ENCODE data around the gene PRR11. TPM values are rescaled to one million over a fixed set of nuclear protein-coding genes. Genes with fewer than 3 reads are reported as not detected.
"Not testable (repeated sequence)": the region's sequence is repeated elsewhere in the genome, so short reads cannot be mapped to it uniquely, and the experiment has no call there.

Gene PRR11
- total RNA-seq, 1 donor from 2014 or later: 51.9 TPM

GRCh38 chr17:59220328-59221158 is 65.0 kb downstream of the PRR11 start, which contains the start of gene GDPD1:
Gene GDPD1 (plus strand): TSS chr17:59220511. CDS start chr17:59220610, 99 bp downstream.
- Histone ChIP-seq H3K4me2 (peak within 1 kb of the TSS; percentile 77), H3K9ac (peak within 1 kb of the TSS; percentile 59), H3K4me1 (peaks cover 12% of the 10 kb centered on the region), H2AFZ (replicated peaks) (peak within 1 kb of the TSS; percentile 87), H3K27me3 (no peaks in the 10 kb centered on the region), H3K79me2 (ENCODE audit: low read depth) (peaks cover 18% of the 10 kb centered on the region), H3K4me3 (peak within 1 kb of the TSS; percentile 74), H3K27ac (peak within 1 kb of the TSS; percentile 70), H3F3A (ENCODE audit: low read depth) (peaks cover 21% of the 10 kb centered on the region), H3K9me3 (ENCODE audit: low read depth) (no peaks in the 10 kb centered on the region), H4K20me1 (ENCODE audit: low read depth) (no peaks in the 10 kb centered on the region), H3K36me3 (no peaks in the 10 kb centered on the region)
- no peaks in the 10 kb centered on the region for H3K9me3 Mint-ChIP-seq
- H3K27ac Mint-ChIP-seq: peak within 1 kb of the TSS; percentile 96
- H3K27me3 Mint-ChIP-seq (ENCODE audit: insufficient read depth, low read depth): peaks cover 2% of the 10 kb centered on the region
- peaks cover 10% of the 10 kb centered on the region for H3K4me1 Mint-ChIP-seq
- peak; percentile 99 for DNase-seq (ENCODE audit: low spot score)
- peak within 1 kb of the TSS; percentile 95 for H3K4me3 Mint-ChIP-seq
- TF ChIP-seq CTCF (IDR thresholded peaks at IDR 0.05) (peak; percentile 68), EZH2 (IDR thresholded peaks at IDR 0.05) (peak; percentile 36), EZH2phosphoT487 (IDR thresholded peaks at IDR 0.05) (no peak)
- H3K36me3 Mint-ChIP-seq: peaks cover 7% of the 10 kb centered on the region

- Histone ChIP-seq H4K20me1 (ENCODE audit: low read depth) (no peaks in the 10 kb centered on the region), H3K4me3 (peak overlapping the region; percentile 74), H3K9me3 (ENCODE audit: low read depth) (no peaks in the 10 kb centered on the region), H3K27ac (no peak overlapping the region), H3K36me3 (no peaks in the 10 kb centered on the region), H3F3A (ENCODE audit: low read depth) (peaks cover 21% of the 10 kb centered on the region), H2AFZ (replicated peaks) (peak overlapping the region; percentile 87), H3K79me2 (ENCODE audit: low read depth) (peaks cover 18% of the 10 kb centered on the region), H3K4me2 (peak overlapping the region; percentile 77), H3K9ac (peak overlapping the region; percentile 59), H3K27me3 (no peaks in the 10 kb centered on the region), H3K4me1 (peaks cover 12% of the 10 kb centered on the region)
- H3K27ac Mint-ChIP-seq: peak overlapping the region; percentile 92
- peak overlapping the region; percentile 95 for H3K4me3 Mint-ChIP-seq
- H3K36me3 Mint-ChIP-seq: peaks cover 7% of the 10 kb centered on the region
- H3K9me3 Mint-ChIP-seq: no peaks in the 10 kb centered on the region
- peaks cover 2% of the 10 kb centered on the region for H3K27me3 Mint-ChIP-seq (ENCODE audit: insufficient read depth, low read depth)
- DNase-seq (ENCODE audit: low spot score): no peak
- peaks cover 10% of the 10 kb centered on the region for H3K4me1 Mint-ChIP-seq
- TF ChIP-seq EZH2phosphoT487 (IDR thresholded peaks at IDR 0.05) (no peak), CTCF (IDR thresholded peaks at IDR 0.05) (no peak), EZH2 (IDR thresholded peaks at IDR 0.05) (no peak)
Measured at GRCh38 chr17:59221159-59221847, 65.8 kb downstream of the PRR11 start.

- Mint-ChIP-seq H3K9me3 (no peaks in the 10 kb centered on the region), H3K36me3 (peaks cover 7% of the 10 kb centered on the region), H3K27me3 (ENCODE audit: insufficient read depth, low read depth) (peaks cover 2% of the 10 kb centered on the region), H3K4me1 (peaks cover 10% of the 10 kb centered on the region), H3K27ac (no peak overlapping the region), H3K4me3 (no peak overlapping the region)
- Histone ChIP-seq H3K4me1 (peaks cover 12% of the 10 kb centered on the region), H4K20me1 (ENCODE audit: low read depth) (no peaks in the 10 kb centered on the region), H3K36me3 (no peaks in the 10 kb centered on the region), H3K4me3 (no peak overlapping the region), H2AFZ (replicated peaks) (no peak overlapping the region), H3K27ac (no peak overlapping the region), H3K4me2 (no peak overlapping the region), H3F3A (ENCODE audit: low read depth) (peaks cover 21% of the 10 kb centered on the region), H3K27me3 (no peaks in the 10 kb centered on the region), H3K79me2 (ENCODE audit: low read depth) (peaks cover 18% of the 10 kb centered on the region), H3K9ac (no peak overlapping the region), H3K9me3 (ENCODE audit: low read depth) (no peaks in the 10 kb centered on the region)
- no peak for TF ChIP-seq CTCF (IDR thresholded peaks at IDR 0.05)
- no peak for TF ChIP-seq EZH2phosphoT487 (IDR thresholded peaks at IDR 0.05)
- TF ChIP-seq EZH2 (IDR thresholded peaks at IDR 0.05): no peak
- no peak for DNase-seq (ENCODE audit: low spot score)
Measured at GRCh38 chr17:59223813-59224212, 68.3 kb downstream of the PRR11 start.

- H3F3A ChIP-seq (ENCODE audit: low read depth); H3K36me3 Mint-ChIP-seq; DNase-seq (ENCODE audit: low spot score); H3K27ac ChIP-seq; H3K4me1 Mint-ChIP-seq; H3K27me3 ChIP-seq; H3K79me2 ChIP-seq (ENCODE audit: low read depth); H2AFZ ChIP-seq (replicated peaks); H3K27ac Mint-ChIP-seq; H3K9me3 ChIP-seq (ENCODE audit: low read depth); H3K9ac ChIP-seq; H3K4me3 ChIP-seq; H3K4me2 ChIP-seq; H4K20me1 ChIP-seq (ENCODE audit: low read depth); H3K4me3 Mint-ChIP-seq; H3K4me1 ChIP-seq; H3K9me3 Mint-ChIP-seq; H3K36me3 ChIP-seq; H3K27me3 Mint-ChIP-seq (ENCODE audit: insufficient read depth, low read depth): not testable (repeated sequence)
Measured at GRCh38 chr17:59228588-59228987, 73.0 kb downstream of the PRR11 start.
